GM19468 (cell line): Measurements from ENCODE around the gene INPP5K.
"Not testable (repeated sequence)": the region's sequence is repeated elsewhere in the genome, so short reads cannot be mapped to it uniquely, and the experiment has no call there.

Source experiments
- ATAC-seq: cut with Tn5 transposase; IDR thresholded peaks from one replicate; pipeline ENCODE4 v1.9.1; 2021; ENCODE audit warnings: mild to moderate bottlenecking, moderate library complexity, moderate number of reproducible peaks; ENCODE audit not compliant: unreplicated experiment; ENCODE audit errors: extremely low read depth

The INPP5K gene

DNA sequence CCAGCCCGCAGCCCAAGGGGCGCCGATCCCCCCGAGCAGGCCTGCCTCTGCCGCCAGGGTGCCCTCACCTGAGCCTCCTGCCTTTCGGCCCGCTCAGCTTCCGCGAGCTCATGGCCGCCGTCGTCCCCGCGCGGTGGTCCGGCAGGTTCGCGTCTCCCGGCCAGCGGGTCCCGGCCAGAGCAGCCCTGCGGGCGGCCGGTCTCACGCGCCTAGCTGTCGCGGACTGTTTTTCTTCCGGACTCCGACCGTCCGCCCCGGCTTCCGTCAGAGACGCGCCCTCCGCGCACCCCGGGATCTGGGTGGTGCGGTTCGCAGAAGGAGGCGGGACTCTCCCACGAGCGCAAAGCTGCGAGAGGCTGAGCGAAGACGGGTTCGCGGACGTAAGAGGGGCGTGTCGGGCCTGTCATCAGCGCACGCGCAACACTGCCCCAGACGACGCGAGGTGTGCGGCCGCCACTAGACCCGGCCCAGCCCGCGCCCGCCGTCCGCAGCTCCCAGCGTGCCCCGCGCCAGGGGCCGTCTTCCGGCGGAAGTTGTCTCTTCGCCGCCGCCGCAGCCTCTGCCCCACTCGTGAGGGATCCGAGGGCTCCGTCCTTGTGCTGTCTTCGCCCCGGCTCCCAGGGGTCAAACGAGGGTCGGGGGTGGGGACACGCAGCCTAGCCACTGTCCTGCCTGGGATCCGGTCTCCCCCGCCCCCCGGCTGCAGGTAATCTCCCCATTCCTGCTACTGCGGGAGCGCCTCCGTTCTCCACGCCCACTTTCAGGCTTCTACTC, at the start of gene INPP5K:
INPP5K (minus strand) TSS at position 225 of the 774 bp plus-strand sequence; CDS start at position 112, 113 bp downstream.
- peak; percentile 62 for ATAC-seq

- no peak for ATAC-seq
Observed at GRCh38 chr17:1565877-1566276, 49.5 kb upstream of the INPP5K start.

- no peak for ATAC-seq
Observed at GRCh38 chr17:1563786-1564613, 47.6 kb upstream of the INPP5K start.

GRCh38 chr17:1563471-1563785, 47.0 kb upstream of the INPP5K start:
- not testable (repeated sequence) for ATAC-seq

GRCh38 chr17:1562176-1562643, 45.8 kb upstream of the INPP5K start:
- ATAC-seq: peak; percentile 18

- ATAC-seq: no peak
Observed at GRCh38 chr17:1561420-1562175, 45.2 kb upstream of the INPP5K start.

- ATAC-seq: no peak
Observed at GRCh38 chr17:1560858-1561355, 44.5 kb upstream of the INPP5K start.

DNA sequence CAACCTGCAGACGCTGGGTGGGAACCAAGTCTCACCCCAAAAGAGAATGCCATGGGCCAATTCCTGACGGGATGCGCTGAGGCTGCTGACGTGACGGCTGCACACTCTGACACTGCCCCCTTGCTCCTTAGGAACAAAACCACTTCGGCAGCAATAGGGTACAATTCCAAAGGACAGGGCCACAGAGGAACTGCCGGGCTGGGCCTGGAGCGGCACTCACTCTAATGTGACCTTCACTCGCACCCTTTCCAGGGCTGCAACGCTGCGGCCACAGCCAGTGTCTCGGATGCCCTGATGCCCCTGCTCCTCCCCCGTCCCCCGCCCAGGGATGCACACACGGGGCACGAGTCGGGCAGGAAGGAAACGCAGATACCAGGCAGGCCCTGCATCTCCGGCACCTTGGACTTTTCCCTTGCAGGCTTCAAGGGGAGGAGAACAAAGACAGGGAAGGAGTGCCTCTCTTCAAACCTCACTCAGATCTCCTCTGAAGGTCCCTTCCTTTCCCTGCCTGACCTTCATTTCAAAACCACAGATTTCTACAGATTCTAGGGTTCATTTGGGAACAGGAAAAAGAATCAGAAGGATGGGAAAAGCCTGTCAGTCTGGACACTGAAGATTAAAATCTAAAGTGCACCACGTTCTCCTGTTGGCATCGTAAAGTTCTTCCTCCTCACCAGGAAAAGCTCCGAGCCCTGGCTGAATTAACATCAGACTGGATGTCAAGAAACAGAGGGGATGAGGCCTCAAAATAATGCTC, 43.9 kb upstream of the INPP5K start:
- no peak for ATAC-seq

DNA sequence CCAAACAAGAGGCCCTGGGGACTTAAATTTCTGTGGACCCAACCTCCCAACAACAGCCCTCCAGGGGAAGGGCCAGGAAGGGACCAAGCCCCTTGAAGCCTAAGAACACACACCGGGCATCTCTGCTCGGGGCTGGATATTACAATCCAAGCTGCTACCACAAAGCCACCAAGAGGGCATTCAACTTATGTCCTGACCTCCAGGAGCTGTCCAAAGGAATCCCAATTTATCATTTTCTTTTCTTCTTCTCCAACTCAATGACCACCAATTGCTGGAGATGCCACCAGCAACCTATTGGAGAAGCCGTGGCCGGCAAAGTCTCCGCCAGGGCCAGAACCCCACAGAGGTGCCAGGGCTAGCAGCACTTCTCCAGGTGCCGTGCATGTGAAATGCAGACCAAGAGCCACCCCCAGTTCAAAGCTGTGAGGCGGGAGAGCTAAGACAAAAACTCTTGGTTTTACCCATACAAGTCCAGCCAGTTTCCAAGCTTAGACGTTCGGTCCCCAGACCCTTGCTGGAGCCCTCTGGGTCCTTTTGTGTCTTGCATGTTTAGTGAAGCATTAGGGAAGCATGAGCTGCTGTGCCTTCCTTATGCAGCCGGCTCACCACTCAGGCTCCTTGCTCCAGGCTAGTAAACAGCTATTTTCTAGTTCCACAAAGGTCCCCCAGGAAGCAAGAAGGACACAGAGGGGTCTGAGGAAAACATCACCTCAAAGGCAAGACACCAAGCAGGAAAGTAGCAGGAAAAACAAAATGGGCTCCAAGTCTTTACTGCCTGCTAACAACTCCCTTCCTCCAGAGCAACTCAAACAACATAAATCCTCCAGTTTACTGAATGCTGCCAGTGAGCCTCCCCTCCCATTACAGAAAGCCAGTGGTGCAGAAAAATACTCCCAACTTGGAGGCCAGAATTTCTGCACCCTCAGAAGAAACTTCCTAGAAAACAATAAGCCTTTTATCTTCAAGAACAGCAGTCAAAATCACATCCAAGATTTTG, 42.9 kb upstream of the INPP5K start:
- ATAC-seq: no peak

- ATAC-seq: no peak
Observed at GRCh38 chr17:1558401-1558800, 42.0 kb upstream of the INPP5K start.

GRCh38 chr17:1557355-1558095, 41.1 kb upstream of the INPP5K start:
- ATAC-seq: no peak

DNA sequence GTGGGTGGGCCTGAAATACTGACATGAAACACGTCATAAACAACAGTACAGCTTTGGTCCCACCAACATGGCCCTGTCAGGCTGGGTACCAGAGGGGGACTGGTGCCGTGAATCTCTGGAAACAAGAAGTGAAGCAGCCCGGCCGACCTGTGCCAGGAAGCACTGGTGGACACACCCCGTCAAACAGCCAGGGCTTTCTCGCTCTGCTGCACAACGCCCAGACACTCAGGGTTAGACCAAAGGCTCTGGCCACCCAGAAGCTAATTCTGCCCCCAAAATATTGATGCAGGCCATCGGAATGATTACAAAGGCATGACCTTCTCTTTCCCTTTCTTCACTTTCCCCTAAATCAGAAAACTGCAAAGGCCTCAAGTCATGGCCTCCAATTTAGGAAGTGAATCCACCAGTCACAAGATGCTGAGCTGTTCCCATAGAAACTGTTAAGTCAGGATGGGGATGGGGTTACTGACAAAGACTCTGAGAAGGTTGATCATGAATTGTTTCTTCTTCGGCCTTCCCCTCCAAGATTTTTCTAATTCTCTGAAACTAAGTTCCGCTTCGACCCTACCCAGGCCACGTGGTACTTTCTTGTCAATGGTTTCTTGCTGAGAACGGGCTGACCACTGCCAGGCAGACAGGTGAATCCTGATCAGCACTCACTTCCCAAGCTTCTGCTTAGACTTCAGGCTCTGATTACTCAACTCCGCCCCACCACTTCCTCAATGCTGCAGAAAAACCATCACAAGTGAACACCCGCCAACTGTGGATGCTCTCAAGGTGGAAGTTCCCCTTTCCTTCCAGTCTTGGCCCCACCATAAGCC, 39.4 kb upstream of the INPP5K start:
- ATAC-seq: no peak

DNA sequence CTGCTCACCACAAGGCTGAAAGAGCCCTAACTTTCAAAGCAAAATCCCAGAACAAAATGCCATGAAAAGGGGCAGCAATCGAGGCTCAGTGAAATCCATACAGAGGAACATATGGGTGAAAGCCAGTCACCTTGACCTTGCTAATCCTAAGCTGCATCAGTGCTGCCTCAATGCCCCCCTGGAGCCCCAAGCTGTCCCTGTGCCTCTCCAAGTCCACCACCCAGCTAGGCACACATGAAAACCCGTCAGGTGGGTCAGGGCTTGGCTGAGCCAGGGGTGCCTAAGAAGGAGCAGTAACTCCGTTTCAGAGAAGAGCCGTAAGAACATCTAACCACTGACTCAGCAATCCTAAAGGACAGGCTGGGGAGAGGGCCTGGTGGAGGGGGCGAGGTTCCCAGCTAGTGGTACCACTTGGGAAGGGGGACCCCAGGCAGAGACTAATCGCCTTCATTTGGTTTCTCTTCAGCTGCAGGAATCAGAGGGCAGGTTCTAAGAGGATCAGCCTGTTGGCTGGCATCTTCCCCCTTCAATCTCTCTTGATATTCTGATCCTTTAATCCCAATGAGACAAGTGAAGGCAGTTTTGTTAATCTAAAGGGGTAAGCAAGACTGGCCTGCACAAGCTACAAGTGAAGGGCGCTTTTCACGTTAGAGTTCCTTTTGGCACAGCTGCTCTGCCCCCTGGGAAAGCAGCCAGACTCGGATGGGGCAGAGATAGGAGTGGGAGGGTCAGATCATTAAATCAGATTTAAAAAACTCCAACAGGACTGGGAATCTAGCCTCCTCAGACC, 38.5 kb upstream of the INPP5K start:
- ATAC-seq: no peak

DNA sequence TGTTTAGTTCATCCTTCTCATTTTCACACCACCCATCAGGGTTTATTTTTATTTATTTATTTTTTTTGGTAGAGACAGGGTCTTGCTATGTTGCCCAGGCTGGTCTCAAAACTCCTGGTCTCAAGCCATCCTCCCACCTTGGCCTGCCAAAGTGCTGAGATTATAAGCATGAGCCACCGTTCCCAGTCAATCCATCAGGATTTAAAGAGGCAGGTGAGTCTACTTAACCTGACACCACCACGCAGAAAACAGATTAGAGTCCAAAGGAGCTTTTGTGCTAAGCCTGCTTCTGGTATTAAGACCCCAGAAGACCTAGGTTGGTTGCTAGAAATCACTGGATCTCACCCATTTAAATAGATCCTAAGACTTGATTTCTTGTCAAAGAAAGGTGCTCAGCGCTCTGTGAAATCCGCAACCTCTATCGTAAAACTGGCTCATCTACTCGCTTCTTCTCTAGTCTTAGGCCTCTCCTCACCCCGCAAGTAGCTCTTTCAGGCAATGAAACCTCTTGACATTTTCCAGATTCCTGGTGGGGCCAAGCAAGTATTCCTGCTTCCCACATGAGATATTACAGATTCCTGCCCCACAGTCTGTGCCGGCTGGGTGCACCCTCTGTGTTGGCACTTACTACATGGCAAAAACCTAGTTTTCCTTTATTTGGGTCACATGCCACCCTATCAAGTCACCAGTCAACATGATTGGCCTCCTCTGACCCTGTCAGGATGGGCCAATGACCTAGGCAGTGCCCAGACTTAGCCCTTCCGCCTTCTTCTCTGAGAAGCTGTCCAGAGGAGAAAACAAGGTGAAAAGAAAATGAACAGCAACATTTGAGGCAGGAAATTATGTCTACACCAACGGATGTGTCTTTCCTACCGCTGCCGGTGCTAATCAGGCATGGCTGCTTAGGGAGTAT, 37.2 kb upstream of the INPP5K start:
- ATAC-seq: no peak

GRCh38 chr17:1552932-1553331, 36.5 kb upstream of the INPP5K start:
- ATAC-seq: no peak
